Chondrocyte (in vitro differentiated cells): Measurements from ENCODE around the gene DGKB. TPM values are rescaled to one million over a fixed set of nuclear protein-coding genes. Genes with fewer than 3 reads are reported as not detected.

Experiments
- DNase-seq: peaks from one replicate; pipeline ENCODE4 v3.0.0; 2021; ENCODE audit warnings: mixed read lengths, low spot score
- H3K27ac Mint-ChIP-seq: one replicate; pipeline ENCODE4 v1.8.0; 2021; ENCODE audit warnings: mild to moderate bottlenecking, moderate library complexity, mixed read lengths; ENCODE audit not compliant: unreplicated experiment
- H3K27me3 Mint-ChIP-seq: 2 replicates; pipeline ENCODE4 v1.8.0; 2021; ENCODE audit warnings: low read depth, mixed read lengths
- H3K36me3 Mint-ChIP-seq: 2 replicates; pipeline ENCODE4 v1.8.0; 2021; ENCODE audit warnings: low read depth, mixed read lengths
- H3K4me1 Mint-ChIP-seq: 2 replicates; pipeline ENCODE4 v1.8.0; 2021; ENCODE audit warnings: low read depth, mild to moderate bottlenecking, mixed read lengths
- H3K4me3 Mint-ChIP-seq: one replicate; pipeline ENCODE4 v1.8.0; 2021; ENCODE audit warnings: mild to moderate bottlenecking, moderate library complexity, mixed read lengths; ENCODE audit not compliant: unreplicated experiment
- H3K9me3 Mint-ChIP-seq: 2 replicates; pipeline ENCODE4 v1.8.0; 2021; ENCODE audit warnings: low read depth, mixed read lengths
- total RNA-seq: library from RNA; stranded (reverse); gene quantifications from 3 replicates; pipeline ENCODE4 v1.2.1, GENCODE V29; 2021
- TF ChIP-seq, protein P1 (sequence below): fragments of 200-600 bp; sonication (generic); IDR thresholded peaks from 2 replicates; pipeline ENCODE4 v1.5.0; 2021; ENCODE audit warnings: antibody characterized with exemption, mild to moderate bottlenecking, moderate library complexity

DGKB gene
- total RNA-seq, 1 donor from 2014 or later = 0.60 TPM

DNA sequence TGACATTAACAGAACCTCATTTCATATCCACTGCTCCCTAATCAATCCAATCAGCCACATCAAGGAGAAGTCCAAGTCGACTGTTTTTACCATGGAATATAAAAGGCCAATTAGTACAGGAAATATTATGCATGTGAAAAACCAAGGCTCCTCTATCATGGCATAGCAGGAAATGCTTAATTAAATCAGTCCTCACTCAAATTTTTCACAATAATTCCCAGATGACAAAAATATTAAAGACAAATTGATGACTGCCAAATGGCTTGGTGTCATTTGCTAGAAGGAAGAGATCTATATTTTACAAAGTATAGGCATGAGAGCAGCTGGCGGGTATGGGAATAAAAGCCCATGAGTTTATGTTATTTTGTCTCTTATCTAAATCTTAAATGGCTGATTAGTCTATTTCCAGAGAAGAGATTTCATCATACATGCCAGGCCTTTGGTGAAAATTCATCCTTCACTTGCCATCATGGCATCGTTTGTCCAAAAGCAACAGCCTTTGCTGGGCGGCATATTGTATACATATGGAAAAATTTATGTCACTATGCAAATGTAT lies 219.6 kb downstream of the DGKB start:
- H3K4me3 Mint-ChIP-seq = no peak overlapping the region
- no peaks in the 10 kb centered on the region for H3K27me3 Mint-ChIP-seq
- peaks cover 8% of the 10 kb centered on the region for H3K4me1 Mint-ChIP-seq
- no peaks in the 10 kb centered on the region for H3K36me3 Mint-ChIP-seq
- DNase-seq = no peak
- H3K9me3 Mint-ChIP-seq = no peaks in the 10 kb centered on the region
- TF ChIP-seq, protein P1, sequence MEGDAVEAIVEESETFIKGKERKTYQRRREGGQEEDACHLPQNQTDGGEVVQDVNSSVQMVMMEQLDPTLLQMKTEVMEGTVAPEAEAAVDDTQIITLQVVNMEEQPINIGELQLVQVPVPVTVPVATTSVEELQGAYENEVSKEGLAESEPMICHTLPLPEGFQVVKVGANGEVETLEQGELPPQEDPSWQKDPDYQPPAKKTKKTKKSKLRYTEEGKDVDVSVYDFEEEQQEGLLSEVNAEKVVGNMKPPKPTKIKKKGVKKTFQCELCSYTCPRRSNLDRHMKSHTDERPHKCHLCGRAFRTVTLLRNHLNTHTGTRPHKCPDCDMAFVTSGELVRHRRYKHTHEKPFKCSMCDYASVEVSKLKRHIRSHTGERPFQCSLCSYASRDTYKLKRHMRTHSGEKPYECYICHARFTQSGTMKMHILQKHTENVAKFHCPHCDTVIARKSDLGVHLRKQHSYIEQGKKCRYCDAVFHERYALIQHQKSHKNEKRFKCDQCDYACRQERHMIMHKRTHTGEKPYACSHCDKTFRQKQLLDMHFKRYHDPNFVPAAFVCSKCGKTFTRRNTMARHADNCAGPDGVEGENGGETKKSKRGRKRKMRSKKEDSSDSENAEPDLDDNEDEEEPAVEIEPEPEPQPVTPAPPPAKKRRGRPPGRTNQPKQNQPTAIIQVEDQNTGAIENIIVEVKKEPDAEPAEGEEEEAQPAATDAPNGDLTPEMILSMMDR = no peak
- no peak overlapping the region for H3K27ac Mint-ChIP-seq

DNA sequence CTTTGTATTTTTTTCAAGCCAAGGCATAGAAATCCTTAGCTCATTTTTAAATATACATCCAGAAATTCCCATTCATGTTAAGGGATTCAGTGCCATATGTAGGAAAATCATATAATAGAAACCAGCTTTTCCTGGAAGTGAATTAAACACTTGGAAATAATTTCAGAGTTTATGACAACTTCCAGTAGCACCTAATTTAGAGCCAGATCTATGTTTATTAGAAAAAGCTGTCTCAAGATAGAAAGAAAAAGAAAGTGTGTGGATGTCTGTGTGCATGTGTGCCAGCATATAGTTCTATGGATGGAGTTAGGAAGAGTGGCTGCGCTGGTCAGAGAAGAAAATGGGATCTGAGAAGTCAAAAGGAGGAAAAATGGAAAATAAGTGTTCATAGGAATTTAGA lies 225.7 kb downstream of the DGKB start:
- H3K27ac Mint-ChIP-seq = no peak overlapping the region

DNA sequence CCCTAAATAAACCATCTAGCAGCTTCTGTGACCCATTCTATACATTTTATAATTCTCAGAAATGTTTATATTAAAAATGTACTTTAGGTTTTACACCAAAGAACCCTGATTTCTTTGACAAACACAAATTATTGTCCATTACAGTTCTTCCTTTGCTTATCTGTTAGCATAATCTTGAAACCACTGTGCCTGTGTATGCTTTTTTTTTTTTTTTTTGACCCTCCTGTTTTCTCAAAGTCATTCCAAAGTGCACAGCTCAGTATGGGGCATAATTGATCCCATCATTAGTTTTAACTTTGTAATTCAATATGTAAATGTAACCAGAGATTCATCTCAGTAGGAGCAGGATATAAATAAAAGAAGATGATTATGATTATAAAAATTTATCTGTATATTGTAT lies 229.3 kb downstream of the DGKB start:
- Mint-ChIP-seq H3K27ac (no peak overlapping the region), H3K27me3 (no peaks in the 10 kb centered on the region), H3K4me1 (no peaks in the 10 kb centered on the region), H3K4me3 (no peak overlapping the region), H3K36me3 (no peaks in the 10 kb centered on the region), H3K9me3 (no peaks in the 10 kb centered on the region)
- DNase-seq = no peak
- TF ChIP-seq, protein P1 = no peak

More for the DNA sequence above, 225.7 kb downstream of the DGKB start:
- Mint-ChIP-seq H3K4me3 (no peak overlapping the region), H3K36me3 (no peaks in the 10 kb centered on the region), H3K27me3 (no peaks in the 10 kb centered on the region), H3K4me1 (no peaks in the 10 kb centered on the region), H3K9me3 (no peaks in the 10 kb centered on the region)
- TF ChIP-seq, protein P1 = no peak
- no peak for DNase-seq

DNA sequence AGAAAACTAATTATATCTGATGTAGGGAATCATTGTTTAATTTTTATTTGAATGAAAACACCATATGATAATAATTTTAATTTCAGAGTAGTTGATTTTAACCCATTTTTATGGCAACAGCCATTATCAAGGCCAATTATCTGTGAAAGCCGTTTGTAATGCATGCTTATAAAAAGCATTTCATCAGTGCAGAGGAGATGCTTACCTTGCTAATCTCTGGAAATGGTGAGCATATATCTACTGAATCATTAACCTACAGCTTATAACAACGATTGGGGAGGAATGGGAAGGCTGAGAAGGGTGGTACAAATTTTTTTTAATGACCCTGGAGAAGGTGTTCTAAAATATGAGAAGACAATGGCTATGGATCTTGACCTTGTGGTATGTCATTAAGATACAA lies 235.6 kb downstream of the DGKB start:
- Mint-ChIP-seq H3K4me1 (no peaks in the 10 kb centered on the region), H3K4me3 (no peak overlapping the region), H3K36me3 (no peaks in the 10 kb centered on the region), H3K27ac (no peak overlapping the region), H3K9me3 (no peaks in the 10 kb centered on the region), H3K27me3 (no peaks in the 10 kb centered on the region)
- no peak for DNase-seq
- TF ChIP-seq, protein P1 = no peak

DNA sequence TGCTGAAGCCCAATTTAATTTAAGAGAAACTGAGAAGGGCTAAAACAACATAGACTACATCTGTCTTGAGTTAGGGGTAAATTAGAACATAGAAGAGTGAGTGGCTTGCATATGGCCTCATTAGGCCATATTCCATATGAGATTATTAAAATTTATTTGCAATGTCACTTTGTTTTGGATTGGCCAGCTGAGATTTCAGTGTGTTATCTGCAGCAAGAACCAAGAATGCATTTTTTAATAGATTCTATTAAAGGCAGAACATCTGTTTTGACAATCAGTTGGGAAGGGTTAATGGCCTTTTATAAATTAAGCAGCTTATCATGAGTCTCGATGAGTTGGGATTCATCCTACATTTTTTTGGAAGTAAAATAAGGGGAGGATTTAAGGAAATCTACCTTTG lies 236.2 kb downstream of the DGKB start:
- H3K27me3 Mint-ChIP-seq = no peaks in the 10 kb centered on the region
- DNase-seq = no peak
- H3K9me3 Mint-ChIP-seq = no peaks in the 10 kb centered on the region
- no peaks in the 10 kb centered on the region for H3K36me3 Mint-ChIP-seq
- H3K4me3 Mint-ChIP-seq = no peak overlapping the region
- no peak overlapping the region for H3K27ac Mint-ChIP-seq
- no peaks in the 10 kb centered on the region for H3K4me1 Mint-ChIP-seq
- TF ChIP-seq, protein P1 = no peak
